Stimulated activated CD8-positive, alpha-beta memory T cell treated with anti-CD3 and anti-CD28 coated beads, Interleukin-7, amount 100 ng/mL, for 24 hours (primary cell): ENCODE measurements around the gene RPL10A.
"Not testable (repeated sequence)": the region's sequence is repeated elsewhere in the genome, so short reads cannot be mapped to it uniquely, and the experiment has no call there.

Source experiments
- DNase-seq: peaks from one replicate; pipeline ENCODE4 v3.0.0-alpha.2; 2020; ENCODE audit warnings: low read depth

RPL10A gene

GRCh38 chr6:35512740-35513139, 44.5 kb downstream of the RPL10A start, which contains the start of gene TULP1:
Gene TULP1 (minus strand): TSS chr6:35512896. CDS start chr6:35512858, 38 bp downstream.
- no peak for DNase-seq

- DNase-seq = no peak
These were observed 46.4 kb downstream of the RPL10A start for GRCh38 chr6:35514587-35514986.

- not testable (repeated sequence) for DNase-seq
These were observed 47.7 kb downstream of the RPL10A start for GRCh38 chr6:35515939-35516338.

- no peak for DNase-seq
These were observed 48.5 kb downstream of the RPL10A start for GRCh38 chr6:35516712-35517111.

GRCh38 chr6:35517978-35518377, 49.8 kb downstream of the RPL10A start:
- DNase-seq = not testable (repeated sequence)

GRCh38 chr6:35518566-35519312, 50.5 kb downstream of the RPL10A start:
- no peak for DNase-seq

GRCh38 chr6:35519313-35520015, 51.3 kb downstream of the RPL10A start:
- DNase-seq = no peak
